HG02970 (cell line): ENCODE data around the gene GCK.

Source experiments
- ATAC-seq: cut with Tn5 transposase; IDR thresholded peaks from one replicate; pipeline ENCODE4 v1.9.1; 2021; ENCODE audit warnings: mild to moderate bottlenecking, moderate library complexity, moderate number of reproducible peaks; ENCODE audit not compliant: unreplicated experiment, low FRiP score

Gene GCK

GRCh38 chr7:44158096-44158872 lies 31.0 kb downstream of the GCK start:
- ATAC-seq = no peak

DNA sequence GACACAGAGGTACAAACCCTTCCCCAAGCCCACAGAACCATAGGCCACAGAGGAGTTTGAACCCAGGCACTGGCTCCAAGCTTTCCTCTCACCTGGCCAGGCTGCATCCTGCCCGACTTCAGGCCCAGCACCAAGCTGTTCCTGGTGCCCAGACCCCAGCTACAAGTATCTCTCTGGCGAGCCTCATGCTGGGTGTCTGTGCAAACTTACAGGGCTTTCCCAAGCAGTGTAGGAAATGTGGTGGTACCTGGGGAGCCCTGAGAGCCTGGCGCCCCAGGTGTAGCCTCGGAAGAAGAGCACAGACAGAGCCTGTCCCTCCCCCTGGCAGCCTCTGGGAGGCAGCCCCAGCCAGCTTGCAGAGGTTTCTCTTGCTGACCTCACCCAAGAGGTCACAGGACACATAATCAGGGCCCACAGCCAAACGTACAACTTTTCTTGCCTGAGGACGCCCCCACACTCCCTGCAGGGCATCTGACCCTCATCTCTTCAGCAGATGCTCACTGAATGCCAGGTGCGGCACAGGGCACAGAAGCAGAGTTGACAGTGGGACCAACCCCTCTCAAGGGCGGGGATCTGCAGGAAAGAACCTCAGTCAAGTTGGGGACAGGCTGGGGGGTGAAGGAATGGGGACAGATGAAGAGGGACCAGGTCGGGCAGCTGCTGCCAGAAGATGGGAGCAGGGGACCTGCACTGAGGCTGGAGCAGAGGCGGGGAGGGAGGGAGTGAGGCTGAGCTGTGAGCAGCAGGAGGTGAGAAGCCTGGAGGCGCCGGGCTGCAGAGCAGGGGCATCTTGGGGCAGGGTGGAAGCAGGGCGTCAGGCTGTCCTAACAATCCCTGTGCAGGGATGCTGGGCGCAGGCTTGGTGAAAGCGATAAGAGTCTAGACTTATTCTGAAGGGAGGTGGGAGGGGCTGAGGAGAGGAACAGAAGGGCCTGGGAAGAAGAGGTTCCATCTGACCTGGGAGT lies 31.8 kb downstream of the GCK start:
- ATAC-seq = no peak

DNA sequence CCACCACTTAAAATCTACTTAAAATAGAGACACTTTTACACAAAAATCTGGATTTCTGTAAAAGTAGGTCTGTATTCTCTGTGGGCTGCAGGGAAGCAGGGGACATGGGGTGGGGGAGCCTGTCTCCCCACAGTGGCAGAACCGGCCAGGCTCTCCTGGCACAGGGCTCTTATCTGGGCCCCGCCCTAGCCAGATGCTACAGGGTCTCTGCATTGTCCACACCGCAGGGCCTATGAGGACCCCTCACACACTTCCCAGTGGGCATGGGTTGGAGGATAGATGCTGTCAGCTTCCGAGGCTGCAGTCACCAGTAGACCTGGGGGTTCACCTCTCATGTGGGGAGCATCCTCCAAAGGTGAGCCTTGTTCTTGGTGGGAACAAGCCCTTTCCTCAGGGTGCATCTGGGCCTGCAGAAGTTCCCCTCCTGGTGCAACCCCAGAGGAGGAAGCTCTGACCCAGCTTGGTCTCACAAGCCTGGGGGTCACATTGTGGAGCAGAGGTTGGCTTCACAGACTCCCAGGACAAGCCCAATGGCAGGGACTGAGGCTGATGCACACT lies 32.7 kb downstream of the GCK start:
- no peak for ATAC-seq

DNA sequence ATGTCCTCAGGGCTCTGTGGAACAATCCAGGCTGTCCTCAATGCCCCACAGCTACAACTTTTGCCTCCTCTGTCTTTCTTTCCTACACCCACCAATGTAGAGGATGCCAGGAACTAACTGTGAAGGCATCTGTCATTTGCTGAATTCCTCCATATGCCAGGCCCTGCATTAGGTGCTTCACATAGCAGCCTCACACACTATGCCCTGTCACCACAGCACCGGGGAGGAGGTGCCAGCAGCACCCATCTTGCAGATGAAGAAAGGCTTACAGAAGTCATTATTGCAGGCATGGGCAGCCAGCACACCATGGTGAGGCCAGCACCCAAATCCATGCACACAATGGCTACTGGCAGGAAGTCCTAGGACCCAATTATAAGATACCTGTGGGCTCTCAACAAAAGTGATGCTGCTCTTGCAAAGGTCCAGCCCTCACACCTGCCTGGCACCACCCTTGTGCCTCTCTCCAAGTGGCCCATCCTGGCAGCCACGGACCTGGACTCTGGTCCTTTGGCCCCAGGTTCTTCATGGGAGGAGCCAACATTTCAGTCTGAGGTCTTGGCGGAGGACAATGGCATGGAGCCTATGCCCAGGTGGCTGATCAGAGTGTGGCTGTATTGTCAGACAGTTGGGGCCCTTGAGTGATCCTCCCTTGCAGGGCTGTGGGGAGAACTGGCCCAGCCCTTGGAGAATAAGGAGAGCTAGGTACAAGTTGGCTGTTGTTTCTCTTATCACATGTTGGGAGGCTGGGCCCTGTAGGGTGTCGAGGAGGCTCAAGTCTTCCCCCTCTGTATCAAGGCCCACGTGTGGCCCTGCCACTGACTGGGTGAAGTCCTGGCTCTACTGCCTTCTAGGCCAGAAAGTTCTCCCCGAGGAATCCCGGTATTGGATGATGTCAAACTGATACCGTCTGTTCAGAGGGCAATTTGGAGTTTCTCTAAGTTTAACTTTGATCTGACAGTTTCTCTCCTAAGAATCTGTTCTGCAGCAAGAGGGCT lies 33.8 kb downstream of the GCK start:
- ATAC-seq = no peak

DNA sequence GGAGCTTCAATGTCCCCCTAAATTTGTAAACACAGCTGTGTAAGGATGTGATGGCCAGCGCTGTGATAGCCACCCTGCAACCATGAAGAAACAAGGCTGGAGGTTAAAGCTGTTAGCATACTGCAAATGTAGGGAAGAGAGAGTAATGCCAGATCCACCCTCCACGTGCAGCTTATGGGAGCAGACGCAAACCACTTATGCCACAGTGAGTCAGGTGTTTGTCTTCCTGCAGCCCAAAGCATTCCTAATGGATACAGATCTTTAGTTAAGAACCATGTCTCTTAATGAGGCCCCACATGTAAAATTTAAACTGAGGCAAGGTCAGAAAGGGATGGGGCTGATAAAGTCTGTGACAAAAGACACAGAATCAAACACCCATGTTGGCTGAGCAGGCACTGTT lies 34.5 kb downstream of the GCK start:
- no peak for ATAC-seq

GRCh38 chr7:44153948-44154335 lies 35.3 kb downstream of the GCK start:
- ATAC-seq = no peak

DNA sequence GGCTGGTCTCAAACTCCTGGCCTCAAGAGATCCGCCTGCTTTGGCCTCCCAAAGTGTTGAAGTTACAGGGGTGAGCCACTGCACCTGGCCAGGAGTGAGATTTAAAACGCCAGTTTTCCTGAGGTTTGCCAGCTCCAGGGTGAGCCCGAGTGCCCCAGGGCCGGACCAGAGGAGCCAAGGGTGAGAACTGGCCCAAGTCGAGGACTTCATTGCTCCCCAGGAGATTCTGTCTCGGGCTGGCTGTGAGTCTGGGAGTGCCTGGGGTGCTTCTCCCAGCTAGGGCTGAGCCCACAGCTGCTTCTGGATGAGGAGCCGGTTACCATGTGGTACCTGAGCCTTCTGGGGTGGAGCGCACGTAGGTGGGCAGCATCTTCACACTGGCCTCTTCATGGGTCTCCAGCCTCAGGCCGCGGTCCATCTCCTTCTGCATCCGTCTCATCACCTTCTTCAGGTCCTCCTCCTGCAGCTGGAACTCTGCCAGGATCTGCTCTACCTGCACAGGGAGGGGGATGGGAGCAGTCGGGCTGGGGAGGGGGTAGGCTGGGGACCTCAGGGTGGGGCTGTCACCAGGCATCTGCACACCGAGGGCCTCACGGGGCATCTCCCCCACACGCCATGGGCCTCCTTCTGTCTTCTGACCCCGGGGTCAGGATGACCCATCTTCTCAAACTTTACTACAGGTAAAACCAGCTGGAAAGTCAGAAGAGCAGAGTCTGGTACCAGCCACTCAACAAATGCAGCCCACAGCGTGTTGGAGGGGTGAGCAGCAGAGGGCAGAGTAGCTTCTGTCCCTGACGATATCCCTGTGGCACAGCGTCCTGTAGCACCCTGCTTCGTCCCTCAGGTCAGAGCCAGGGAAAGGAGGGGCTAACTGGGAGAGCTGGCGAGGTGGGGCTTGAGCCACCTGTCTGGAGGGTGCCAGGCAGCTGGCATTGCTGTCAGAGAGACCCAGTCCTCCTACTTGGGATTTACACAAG lies 36.0 kb downstream of the GCK start:
- no peak for ATAC-seq

- ATAC-seq = no peak
These were observed 37.3 kb downstream of the GCK start for GRCh38 chr7:44151956-44152355.

- no peak for ATAC-seq
These were observed 38.0 kb downstream of the GCK start for GRCh38 chr7:44150966-44151941.

DNA sequence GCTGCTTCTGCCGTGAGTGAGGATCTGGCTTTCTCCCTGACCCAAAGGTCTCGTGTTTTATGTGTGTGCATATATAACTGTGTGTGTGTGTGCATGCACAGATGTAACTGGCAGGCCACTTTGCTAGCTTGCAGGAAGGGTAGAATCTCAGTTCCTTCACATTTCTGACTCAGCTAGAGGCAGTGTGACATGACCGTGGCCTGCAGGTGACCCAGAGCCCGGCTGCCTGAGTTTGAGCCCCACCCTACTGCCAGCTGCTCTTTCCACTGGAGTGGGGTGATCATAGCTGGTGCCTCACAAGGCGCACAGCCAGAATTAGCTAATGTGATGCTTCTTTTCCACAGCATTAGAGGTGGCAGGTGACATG lies 38.8 kb downstream of the GCK start:
- ATAC-seq = no peak

GRCh38 chr7:44149571-44150465 lies 39.4 kb downstream of the GCK start:
- ATAC-seq = no peak

DNA sequence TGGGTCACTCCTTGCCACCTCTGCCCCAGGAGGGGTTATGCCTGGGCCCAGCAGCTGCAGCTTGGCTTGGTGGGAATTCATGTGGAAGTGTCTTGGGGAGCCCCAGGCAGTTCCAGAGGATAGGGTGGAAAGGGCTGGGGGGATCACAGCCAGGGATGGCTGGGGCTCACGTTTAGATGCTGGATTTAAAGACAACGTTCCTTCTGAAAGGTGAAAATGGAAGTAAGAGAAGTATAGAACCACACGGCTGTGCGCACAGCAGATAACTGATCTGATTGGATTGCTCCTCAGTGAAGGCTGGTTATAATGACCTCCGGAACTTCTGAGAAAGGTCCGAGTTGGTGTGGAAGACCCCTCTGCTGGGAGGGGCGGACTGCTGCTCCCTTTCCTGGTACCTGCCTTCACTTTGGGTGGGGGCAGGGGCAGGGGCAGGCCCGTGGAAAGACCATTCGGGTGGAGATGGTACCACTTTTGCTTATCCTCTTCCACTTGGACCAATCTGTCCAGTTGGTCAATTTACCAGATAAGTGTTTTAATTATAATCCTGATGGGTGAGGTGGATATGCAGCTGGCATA lies 40.2 kb downstream of the GCK start:
- ATAC-seq = no peak

DNA sequence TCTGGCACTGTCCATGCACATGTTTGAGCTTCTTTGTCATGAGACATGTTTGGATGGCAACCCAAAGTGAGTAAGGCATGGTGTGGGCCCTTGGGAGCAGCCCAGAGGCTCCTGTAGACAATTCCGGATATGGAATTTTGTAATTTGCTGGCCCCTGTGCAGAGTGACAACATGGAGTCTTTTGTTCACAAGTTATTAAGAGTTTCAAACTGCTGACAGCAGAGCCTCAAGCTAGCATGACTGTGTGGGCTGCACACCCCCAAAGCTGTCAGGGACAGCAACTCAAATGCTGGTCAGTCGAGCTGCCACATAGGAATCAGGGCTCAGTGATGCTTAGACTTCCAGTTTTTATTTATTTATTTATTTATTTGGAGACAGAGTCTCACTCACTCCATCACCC lies 41.1 kb downstream of the GCK start:
- ATAC-seq = no peak

- no peak for ATAC-seq
These were observed 41.9 kb downstream of the GCK start for GRCh38 chr7:44147026-44147991.
